Iris pigment epithelial cell (primary cell): ENCODE data around the gene CDH15.
"Not testable (repeated sequence)": the region's sequence is repeated elsewhere in the genome, so short reads cannot be mapped to it uniquely, and the experiment has no call there.

Experiments used
- DNase-seq: peaks from one replicate; pipeline ENCODE4 v3.0.0-alpha.2; 2011; ENCODE audit warnings: low read depth

The CDH15 gene

DNA sequence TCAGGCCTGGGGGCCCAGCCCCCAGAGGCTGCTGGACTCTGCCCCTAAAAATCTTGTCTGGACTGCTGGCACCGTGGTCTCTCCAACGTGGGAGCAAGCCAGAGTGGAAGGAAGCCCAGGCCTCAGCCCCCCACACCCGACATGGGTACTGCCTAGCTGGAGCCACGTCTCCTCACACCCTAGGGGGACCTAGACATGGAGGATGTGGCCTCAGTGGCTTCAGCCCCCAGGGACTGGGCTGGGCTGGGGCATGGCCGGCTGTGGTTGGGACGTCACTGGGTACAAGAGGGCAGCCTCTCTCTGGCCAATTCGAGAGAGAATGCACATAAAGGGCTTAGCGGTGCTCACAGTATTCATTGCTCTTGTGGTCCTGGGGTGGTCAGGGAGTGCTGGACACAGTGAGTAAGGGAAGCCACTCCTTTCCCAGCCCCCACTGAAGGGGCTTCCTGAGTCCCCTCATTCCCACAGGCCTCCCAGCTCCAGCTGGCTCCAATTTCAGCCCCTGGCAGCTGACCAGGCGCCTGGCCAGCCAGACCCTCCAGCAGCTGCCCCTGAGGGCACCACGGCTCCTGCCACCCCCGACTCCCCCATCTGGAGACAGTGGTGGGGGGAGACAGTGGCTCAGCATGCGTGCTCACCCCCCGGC, 1.1 kb downstream of the CDH15 start:
- DNase-seq: no peak

DNA sequence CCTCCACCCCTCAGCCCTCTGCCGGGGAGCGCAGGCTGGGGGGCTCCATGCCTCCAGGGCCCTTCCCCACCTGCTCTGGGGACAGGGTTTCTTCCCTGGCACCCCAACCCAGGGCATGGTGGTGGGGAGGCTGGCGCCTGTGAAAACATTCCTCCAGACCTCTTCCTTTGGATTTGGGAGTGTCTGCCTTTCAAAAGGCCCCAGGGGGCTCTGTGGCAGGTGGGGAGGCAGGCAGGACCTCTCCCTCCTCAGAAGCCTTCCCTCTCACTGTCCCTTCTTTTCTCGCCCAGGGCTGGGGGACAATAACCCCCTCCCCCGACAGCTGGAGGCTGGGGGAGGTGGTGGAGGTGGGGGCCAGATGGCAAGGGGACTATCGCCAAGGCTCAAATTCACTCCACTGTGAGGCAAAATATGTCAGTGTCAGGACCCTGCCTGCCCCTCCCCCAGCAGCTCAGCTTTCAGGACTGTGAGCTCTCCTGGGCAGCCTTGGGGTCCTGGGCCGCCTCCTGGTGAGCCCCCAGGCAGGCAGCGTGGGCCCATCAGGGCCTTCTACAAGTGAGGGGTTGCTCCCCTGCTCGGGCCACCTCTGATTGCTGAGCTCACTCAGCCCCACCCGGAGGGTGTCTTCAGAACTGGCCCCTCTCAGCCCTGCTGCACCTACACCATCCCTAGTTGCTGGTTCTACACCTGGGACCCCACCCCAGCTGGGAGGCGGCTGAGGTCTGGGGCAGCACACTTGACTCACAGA, 1.8 kb downstream of the CDH15 start:
- no peak for DNase-seq

DNA sequence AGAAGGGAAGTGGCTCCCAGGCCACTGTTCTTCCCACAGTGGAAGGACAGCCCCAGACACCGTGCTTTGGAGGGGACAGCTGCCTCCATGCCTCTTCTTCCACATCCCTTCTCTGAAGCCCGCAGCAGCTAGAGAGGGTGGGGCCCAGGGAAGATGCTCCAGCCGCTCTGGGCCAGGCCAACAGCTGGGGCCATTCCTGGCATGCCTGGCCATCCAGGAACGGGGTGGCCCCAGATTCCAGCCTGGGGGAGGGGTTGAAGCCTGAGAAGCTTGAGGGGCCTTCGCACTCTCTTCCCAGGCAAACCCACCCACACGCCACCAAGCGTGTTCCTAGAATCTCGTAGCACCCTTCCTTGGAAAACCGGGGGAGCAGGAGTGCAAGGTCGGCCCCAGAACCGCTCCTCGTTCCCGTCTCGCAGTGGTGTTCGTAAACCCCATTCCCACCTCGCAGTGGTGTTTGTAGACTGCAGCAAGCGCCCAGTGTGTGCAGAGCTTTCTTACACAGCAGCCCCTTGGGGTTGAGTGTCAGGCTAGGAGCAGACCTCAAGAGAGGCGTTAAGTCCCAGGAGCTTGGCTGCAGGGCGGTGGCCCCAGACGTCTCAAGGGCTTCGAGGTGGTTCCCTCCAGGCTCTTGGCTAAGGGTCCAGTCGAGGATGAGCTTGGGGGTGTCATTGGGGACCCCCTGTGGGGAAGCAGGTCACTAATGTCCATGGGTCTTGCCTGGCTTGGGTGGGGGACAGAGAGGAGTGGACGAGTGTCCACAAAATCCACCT, 2.7 kb downstream of the CDH15 start:
- DNase-seq: no peak

DNA sequence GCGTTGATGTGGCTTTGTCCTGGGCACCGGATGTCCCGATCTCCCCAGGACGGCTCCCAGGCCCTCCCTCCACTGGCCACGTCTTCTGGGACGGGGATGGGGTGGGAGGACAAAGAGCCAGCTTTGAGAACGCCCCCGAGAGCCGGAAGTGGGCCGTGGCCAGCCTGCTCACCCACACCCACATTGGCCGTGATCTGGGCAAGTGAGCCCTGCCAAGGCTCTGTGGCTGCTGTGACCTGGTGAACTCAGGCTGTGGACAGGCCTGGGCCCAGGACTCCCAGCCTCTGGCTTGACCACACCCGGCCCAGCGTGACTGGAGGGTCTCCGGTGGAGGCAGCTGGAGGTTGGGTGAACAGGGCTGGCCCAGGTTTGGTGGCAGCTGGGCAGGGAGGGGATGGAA, 3.3 kb downstream of the CDH15 start:
- no peak for DNase-seq

DNA sequence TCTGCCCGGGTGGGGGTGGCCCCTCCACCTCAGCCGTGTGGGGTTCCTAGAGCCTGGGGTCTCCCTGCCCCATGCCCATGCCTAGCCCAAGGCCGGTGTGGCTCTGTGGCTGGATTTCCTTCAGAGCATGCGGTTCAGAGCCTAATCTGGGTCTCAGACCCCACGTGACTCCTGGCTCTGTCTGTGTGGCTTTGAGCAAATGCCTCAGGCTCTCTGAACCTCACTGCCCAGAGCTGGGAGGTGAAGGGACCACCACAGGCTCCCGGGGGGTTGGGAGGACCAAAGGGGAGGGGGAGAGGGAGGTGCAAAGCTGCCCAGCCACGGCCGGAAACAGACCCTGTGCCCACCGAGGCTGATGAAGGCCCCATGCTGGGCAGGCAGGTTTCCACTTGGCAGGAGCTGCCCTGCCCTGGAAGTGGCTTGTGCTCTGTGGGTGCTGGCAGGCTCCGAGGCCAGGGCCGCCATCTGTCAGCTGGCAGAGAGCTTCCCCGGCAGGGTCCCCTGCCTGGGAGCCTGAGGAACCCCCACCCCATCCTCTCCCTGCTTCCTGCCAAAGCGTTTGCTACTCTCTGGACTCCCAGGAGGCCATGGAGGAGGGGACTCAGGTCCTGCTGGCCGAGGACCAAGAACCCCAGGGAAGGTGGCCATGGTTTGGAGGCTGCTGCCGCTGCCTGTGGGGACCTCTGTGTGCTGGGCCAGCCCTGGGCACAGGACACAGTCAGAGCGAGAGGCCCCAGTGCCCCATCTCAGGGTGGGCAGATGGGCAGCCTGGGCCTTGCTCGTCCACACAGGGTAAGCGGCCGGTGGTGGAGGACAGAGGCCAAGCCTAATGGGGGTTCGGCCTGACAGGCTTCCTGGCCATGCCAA, 4.0 kb downstream of the CDH15 start:
- DNase-seq: no peak

DNA sequence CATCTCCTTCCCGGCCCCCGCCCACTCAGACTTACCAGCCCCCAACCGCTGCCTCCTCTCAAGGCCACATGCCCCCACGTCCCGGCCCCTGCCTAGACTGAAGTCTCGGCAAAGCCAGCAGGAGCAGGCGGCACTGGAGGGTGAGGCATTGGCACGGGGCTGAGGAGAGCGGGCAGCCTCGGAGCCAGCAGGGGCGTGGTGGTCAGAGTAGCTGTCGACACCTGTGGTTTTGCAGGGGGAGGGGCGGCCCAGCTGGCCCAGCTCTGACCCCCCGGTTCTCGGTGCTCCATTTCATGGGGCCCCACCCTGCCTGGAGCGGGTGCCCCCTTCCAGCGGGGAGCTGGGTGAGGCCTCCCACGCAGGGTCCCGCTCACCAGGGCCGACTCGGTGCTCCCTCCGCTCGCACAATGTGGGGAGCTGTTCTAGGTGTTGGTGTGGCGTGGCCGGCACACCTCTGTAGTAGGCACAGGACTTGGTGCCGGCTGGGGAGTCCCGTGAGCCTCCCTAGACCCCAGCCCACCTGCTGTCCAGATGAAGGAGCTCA, 4.7 kb downstream of the CDH15 start:
- no peak for DNase-seq

DNA sequence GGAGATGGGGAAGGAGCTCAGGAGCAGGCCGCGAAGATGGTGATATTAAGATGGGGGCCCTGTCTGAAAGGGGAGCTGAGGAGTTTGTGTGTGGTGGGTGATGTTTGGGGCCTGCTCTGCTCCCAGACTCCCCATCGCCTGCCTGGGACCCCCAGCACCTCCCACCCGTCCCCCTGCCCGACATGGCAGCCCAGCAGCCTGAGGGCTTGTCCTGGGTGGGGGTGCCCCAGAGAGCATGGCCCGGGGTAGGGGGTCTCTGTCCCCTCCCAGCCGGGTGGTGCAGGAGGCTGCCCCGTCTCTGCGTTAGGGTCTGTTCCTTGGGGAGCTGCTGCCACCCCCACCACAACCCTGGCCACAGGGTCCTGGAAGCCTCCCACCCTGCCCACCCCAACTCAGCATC, 5.2 kb downstream of the CDH15 start:
- DNase-seq: no peak

DNA sequence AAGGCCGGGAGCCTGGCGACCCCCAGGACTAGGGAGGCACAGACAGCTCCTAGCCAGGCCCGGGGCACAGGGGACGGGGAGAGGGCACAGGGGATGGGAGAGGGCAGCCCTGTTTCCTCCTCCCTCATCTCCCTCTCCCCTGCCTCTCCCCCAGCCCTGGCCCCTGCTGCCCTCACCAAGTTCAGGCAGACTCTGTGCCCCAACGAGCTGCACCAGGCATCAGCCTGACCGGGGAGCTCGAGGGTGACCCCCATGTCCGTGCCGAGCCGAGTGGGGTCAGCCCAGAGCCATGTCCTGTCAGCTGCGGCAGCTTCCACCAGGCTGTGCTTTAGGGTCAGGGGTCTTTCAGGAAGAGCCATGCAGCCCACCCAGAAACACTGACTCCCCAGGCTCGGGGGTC, 6.0 kb downstream of the CDH15 start:
- no peak for DNase-seq

DNA sequence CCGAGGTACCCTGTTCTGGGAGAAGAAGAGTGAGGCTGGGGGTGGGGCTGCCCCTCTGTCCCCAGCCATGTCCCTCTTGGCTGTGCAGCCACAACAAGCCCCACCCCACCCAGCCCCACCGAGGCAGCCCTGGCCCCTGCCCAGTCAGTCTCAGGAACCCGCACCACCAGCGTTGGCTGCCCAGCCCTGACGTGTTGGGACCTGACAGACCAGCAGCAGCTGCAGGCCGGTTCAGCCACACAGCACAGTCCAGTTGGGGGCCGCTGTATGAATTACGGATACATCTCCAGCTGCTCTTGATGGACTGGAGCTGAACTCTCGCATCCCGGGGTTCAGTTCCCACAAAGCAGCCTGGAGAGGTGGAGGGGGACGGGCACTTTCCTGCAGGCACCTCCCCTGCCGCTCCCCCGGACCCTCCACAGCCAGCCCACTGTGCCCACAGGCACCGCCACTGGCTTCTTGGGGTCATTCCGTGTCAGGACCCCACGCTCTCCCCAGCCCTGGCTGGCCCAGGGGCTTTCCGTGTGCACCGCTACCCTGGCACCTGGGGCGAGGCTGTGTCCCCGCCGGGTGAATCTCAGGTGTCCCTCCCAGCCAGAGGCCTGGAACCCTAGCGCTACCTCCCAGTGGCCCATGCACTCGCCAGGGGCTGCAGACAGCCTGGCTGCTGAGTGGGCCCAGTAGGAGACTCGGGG, 7.1 kb downstream of the CDH15 start:
- no peak for DNase-seq

DNA sequence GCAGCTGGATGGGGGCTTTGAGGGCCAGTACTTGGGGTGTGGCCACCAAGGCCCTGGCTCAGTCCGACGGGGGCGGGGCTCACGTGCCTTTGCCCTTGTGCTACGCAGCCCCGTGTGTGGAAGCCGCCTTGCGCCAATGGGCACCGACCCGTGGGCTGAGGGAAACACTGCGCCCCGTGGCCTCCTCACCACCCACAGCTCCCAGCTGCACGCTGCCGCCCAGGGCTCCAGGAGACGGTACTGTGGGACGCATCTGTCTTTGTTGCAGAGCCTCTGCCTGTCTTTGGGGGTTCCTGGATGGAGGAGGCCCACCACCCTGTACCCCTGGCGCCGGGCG, 7.6 kb downstream of the CDH15 start:
- no peak for DNase-seq

DNA sequence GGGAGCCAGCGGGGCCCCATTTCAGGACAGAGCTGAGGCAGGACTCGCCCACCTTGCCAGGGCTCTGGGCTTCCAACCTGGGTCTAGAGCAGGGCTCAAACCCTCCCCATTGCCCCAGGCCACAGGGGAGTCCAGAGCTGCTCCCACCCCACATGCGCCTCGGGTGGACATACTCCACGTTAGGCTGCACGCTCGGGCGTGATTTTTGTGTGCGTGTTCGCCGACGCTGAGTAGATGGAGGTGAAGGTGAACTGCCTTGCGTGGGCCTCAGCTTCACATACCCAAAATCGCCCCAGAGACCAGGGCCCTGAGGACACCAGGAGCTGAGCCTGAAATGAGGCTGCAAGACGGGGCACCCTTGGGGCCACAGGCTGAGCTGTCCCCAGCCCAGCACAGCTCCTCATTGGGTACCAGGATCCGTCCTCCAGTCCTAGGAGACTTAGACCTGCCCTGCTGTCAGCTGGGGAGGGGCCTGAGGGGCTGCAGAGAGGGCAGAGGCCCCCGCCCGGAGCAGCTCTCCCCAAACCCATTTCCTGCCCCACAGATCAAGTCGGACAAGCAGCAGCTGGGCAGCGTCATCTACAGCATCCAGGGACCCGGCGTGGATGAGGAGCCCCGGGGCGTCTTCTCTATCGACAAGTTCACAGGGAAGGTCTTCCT, 8.2 kb downstream of the CDH15 start:
- no peak for DNase-seq

DNA sequence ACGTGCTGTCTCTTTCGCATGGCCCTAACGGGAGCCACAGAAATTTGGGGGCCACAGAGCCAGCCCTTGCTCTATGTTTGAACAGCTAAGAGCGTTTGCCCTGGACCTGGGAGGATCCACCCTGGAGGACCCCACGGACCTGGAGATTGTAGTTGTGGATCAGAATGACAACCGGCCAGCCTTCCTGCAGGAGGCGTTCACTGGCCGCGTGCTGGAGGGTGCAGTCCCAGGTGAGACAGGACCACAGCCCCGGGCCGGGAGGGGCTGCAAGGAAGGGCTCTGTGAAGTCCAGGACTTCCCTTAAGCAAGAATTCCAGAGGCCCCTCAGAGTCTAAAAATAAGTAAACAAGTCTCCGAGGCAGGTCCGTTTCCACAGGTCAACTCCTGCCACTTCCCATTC, 11.9 kb downstream of the CDH15 start:
- DNase-seq: no peak

DNA sequence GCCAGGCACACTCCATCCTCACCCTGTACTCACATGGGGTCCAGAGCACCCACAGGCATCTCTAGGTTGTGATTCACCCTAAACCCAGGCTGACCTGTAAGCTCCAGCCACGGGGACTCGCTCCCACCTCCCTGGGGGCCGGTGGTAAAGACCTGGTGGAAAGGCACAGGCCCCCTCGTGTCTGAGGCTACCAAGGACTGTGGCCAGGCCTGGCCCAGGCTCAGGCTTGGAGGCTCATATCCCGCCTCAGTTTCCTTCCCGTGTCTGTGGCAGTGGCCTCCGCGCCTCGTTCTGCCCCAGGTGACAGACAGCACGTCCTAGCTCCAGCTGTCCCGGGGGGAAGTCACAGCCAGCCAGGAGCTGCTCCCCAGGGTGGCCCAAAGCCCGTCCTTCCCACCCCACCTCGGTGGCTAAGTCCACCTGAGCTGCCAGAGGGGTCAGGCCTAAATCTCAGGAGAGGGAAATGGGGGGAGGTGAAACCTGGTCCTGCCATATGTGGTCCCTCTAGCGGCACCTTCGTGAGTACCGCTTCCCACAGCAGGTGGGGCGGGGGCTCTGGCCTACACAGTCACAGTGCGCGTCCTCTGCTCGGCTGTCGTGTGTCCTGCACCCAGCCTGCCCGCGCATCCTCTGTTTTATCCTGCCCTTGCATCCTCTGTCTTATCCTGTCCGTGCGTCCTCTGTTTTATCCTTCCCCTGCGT, 12.6 kb downstream of the CDH15 start:
- no peak for DNase-seq

DNA sequence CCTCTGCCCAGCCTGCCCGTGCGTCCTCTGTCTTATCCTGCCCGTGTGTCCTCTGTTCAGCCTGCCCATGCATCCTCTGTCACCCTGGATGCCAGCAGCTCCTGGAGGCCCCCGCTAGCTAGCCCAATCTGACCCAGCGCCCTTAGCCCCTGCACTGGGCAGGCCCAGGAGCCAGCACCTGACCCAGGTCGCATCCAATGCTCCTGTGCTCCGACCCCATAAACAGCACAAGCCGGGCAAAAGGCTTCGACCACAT, 13.1 kb downstream of the CDH15 start:
- no peak for DNase-seq

DNA sequence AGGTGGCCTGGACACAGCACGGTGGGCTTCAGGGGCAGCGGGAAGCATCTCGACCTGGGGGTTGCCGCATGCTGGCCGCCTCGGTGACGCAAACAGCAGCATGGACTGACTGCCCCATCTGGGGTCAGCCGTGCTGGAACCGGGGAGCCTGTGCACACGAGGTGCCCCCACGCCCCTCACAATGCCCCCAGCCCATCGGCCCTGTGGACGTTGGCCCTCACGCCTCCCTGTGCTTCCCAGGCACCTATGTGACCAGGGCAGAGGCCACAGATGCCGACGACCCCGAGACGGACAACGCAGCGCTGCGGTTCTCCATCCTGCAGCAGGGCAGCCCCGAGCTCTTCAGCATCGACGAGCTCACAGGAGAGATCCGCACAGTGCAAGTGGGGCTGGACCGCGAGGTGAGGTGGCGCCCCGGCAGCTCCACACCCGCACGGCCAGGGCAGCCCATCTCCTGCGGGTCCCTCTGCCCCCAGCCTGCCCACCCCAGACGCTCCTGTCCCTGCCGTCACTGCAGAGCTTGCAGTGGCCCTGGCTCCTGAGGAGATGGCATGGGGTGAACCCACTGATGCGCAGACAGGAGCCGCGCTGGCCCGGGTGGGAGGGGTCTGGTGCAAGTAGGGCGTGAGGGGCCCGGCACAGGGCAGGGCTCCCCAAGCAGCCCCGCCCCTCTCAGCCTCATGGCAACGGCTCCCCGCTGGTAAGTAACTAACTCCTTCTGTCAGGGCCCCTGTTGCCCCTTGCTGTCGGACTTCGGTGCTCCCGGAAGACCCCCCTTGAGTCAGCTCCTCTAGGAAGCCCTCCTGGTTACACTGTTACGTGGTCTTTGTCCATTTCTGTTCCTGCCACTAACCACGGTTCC, 13.6 kb downstream of the CDH15 start:
- DNase-seq: no peak

DNA sequence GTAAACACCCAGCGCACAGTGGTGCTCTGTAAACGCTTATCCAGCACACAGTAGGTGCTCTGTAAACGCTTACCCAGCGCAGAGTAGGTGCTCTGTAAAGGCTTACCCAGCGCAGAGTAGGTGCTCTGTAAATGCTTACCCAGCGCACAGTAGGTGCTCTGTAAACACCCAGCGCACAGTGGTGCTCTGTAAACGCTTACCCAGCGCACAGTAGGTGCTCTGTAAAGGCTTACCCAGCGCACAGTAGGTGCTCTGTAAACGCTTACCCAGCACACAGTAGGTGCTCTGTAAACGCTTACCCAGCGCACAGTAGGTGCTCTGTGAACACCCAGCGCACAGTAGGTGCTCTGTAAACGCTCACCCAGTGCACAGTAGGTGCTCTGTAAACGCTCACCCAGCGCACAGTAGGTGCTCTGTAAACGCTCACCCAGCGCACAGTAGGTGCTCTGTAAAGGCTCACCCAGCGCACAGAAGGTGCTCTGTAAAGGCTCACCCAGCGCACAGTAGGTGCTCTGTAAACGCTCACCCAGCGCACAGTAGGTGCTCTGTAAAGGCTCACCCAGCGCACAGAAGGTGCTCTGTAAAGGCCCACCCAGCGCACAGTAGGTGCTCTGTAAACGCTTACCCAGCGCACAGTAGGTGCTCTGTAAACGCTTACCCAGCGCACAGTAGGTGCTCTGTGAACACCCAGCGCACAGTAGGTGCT, 14.5 kb downstream of the CDH15 start:
- DNase-seq: not testable (repeated sequence)

DNA sequence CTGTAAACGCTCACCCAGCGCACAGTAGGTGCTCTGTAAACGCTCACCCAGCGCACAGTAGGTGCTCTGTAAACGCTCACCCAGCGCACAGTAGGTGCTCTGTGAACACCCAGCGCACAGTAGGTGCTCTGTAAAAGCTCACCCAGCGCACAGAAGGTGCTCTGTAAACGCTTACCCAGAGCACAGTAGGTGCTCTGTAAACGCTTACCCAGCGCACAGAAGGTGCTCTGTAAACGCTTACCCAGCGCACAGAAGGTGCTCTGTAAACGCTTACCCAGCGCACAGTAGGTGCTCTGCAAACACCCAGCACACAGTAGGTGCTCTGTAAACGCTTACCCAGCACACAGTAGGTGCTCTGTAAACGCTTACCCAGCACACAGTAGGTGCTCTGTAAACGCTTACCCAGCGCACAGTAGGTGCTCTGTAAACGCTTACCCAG, 15.1 kb downstream of the CDH15 start:
- not testable (repeated sequence) for DNase-seq

DNA sequence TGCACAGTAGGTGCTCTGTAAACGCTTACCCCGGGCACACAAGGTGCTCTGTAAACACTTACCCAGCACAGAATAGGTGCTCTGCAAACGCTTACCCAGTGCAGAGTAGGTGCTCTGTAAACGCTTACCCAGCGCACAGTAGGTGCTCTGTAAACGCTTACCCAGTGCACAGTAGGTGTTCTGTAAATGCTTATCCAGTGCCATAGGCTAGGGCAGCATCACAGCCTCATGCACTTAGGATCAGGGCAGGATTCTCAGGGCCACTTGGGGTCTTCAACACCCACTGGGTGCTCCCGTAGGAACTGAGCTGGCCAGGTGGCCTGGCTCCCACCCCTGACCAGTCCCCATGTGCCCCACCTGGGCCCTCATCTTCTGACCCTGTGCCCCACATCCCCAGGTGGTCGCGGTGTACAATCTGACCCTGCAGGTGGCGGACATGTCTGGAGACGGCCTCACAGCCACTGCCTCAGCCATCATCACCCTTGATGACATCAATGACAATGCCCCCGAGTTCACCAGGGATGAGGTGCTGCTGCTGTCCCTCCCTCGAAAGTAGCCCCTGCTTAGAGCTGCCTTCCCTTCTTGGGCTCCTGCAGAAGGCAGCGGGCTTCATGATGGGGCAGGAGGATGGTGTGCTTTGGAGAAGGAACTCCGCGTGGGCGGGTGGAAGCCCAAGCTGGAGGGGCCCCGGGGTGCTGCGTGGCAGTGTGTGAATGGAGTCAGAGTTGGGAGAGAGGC, 15.7 kb downstream of the CDH15 start:
- no peak for DNase-seq
